Measurements from ENCODE around the gene APOO. TPM values are rescaled to one million over a fixed set of nuclear protein-coding genes. Genes with fewer than 3 reads are reported as not detected.

The APOO gene
- total RNA-seq, 1 donor from 2014 or later: 35.4 TPM

DNA sequence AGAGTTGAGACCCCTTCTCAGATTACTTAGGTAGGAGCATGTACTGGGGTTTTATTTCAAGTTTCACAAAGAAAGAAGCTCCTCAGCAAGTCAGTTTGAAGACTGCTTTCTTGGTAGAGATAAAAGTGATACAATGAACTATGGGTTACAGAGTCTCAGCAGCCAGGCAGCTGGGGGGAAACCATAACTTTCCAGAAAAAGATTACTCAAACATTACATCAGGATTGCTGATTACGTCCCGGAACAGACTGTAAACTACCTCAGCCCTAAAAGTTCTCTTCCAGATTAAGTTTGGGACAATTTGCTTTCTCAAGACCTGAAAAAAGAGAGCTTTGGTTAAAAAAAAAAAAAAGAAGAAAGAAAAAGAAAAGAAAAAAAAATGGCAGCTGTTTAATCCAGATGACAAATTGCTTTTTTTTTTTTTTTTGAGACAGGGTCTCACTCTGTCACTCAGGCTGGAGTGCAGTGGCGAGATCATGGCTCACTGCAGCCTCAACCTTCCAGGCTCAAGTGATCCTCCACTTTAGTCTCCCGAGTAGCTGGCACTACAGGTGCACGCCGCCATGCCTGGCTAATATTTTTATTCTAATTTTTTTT, 108.2 kb downstream of the APOO start:
- Mint-ChIP-seq H3K4me1 (ENCODE audit: unreplicated experiment) (peaks cover 44% of the 10 kb centered on the region), H3K36me3 (ENCODE audit: unreplicated experiment) (no peaks in the 10 kb centered on the region), H3K9me3 (ENCODE audit: unreplicated experiment) (no peaks in the 10 kb centered on the region), H3K27me3 (ENCODE audit: unreplicated experiment) (no peaks in the 10 kb centered on the region), H3K4me3 (ENCODE audit: unreplicated experiment) (no peak overlapping the region), H3K27ac (ENCODE audit: unreplicated experiment) (peak overlapping the region; percentile 31)
- TF ChIP-seq, protein P1, sequence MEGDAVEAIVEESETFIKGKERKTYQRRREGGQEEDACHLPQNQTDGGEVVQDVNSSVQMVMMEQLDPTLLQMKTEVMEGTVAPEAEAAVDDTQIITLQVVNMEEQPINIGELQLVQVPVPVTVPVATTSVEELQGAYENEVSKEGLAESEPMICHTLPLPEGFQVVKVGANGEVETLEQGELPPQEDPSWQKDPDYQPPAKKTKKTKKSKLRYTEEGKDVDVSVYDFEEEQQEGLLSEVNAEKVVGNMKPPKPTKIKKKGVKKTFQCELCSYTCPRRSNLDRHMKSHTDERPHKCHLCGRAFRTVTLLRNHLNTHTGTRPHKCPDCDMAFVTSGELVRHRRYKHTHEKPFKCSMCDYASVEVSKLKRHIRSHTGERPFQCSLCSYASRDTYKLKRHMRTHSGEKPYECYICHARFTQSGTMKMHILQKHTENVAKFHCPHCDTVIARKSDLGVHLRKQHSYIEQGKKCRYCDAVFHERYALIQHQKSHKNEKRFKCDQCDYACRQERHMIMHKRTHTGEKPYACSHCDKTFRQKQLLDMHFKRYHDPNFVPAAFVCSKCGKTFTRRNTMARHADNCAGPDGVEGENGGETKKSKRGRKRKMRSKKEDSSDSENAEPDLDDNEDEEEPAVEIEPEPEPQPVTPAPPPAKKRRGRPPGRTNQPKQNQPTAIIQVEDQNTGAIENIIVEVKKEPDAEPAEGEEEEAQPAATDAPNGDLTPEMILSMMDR (IDR thresholded peaks at IDR 0.05): no peak
- DNase-seq (ENCODE audit: extremely low spot score, unreplicated experiment): no peak

DNA sequence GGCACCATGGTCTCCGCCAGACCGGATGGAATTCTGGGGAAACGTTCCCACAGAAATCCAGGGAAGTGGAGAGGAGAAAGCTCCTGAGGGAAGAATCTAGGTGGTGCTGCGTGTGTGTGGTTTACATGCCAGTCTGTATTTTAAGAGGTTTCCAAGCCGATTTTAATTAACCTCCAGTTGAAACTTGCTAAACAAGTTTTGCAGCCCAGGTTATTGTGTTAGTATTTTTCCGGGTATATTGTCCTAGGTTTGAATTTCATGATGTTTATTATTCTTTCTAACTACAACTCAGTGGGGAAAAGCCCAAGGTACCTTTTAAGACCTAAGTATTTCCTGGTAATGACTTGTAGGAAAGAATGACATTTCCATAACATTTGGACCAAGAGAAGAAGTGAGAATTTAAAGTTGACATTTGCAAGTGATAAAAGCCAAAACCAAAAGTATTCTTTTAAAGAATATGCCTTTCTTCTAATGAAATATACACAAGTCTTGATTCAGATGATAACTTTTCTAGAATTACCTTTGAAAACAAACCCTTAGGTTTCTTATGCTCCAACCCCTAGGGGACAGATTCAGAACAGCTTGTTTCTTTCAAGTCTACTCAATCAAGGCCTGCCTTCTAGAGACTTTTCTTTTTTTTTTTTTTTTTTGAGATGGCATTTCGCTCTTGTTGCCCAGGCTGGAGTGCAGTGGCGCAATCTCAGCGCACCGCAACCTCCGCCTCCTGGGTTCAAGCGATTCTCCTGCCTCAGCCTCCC, 110.2 kb downstream of the APOO start:
- no peaks in the 10 kb centered on the region for H3K27me3 Mint-ChIP-seq (ENCODE audit: unreplicated experiment)
- H3K4me3 Mint-ChIP-seq (ENCODE audit: unreplicated experiment): no peak overlapping the region
- no peaks in the 10 kb centered on the region for H3K36me3 Mint-ChIP-seq (ENCODE audit: unreplicated experiment)
- no peak for DNase-seq (ENCODE audit: extremely low spot score, unreplicated experiment)
- TF ChIP-seq, protein P1 (IDR thresholded peaks at IDR 0.05): no peak
- no peaks in the 10 kb centered on the region for H3K9me3 Mint-ChIP-seq (ENCODE audit: unreplicated experiment)
- H3K27ac Mint-ChIP-seq (ENCODE audit: unreplicated experiment): peak overlapping the region; percentile 14
- peaks cover 33% of the 10 kb centered on the region for H3K4me1 Mint-ChIP-seq (ENCODE audit: unreplicated experiment)

DNA sequence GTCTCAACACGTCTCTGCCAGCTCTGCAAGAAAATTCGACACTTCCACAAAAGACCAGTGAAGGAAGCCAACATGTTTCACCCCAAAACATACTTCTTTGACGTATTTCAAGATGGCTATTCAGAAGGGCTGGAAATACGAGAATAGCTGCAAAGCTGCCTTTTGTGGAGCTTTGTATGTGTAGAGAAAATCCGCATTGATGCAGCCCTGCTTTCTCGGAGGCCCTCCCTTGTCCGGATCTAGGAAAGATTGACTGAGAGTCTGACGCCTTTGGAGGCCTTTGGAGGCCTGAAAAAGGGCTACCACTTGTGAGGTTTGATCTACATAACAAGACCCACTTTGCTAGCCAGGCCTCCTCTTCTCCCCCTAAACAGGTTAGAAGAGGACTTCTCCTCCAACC, 112.5 kb downstream of the APOO start:
- no peaks in the 10 kb centered on the region for H3K36me3 Mint-ChIP-seq (ENCODE audit: unreplicated experiment)
- TF ChIP-seq, protein P1 (IDR thresholded peaks at IDR 0.05): no peak
- no peaks in the 10 kb centered on the region for H3K9me3 Mint-ChIP-seq (ENCODE audit: unreplicated experiment)
- DNase-seq (ENCODE audit: extremely low spot score, unreplicated experiment): no peak
- H3K4me1 Mint-ChIP-seq (ENCODE audit: unreplicated experiment): peaks cover 30% of the 10 kb centered on the region
- H3K27ac Mint-ChIP-seq (ENCODE audit: unreplicated experiment): no peak overlapping the region
- no peaks in the 10 kb centered on the region for H3K27me3 Mint-ChIP-seq (ENCODE audit: unreplicated experiment)
- no peak overlapping the region for H3K4me3 Mint-ChIP-seq (ENCODE audit: unreplicated experiment)

DNA sequence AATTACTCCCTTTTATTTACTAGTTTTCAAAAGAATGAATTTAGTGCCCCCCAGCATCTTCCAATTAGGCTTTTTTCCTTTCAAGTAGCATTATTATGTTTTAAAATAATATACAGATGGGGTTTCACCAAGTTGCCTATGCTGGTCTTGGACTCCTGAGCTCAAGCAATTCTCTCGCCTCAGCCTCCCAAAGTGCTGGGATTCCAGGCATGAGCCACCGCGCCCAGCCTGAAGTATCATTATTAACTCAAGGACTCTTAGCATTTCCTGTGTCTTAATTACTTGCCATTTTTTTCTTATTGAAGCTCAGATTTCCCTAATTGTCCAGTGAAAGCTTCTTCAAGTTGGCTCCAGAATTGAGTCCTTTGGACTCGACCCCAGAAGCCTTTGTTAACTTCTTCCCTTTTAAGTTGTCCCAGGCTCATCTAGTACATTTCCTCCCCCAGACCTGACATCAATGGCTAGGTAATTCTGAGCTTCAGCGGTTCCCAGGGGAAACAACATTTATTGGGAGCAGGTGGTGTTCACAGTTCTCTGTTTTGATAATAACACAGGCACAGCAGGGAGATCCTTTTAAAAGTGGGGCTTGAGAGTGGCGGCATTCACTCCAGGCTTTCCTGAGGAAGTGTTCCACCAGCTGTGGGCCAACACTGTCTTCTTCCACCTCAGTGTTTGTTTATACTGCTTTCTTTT, 114.7 kb downstream of the APOO start:
- Mint-ChIP-seq H3K9me3 (ENCODE audit: unreplicated experiment) (no peaks in the 10 kb centered on the region), H3K27me3 (ENCODE audit: unreplicated experiment) (no peaks in the 10 kb centered on the region), H3K4me1 (ENCODE audit: unreplicated experiment) (peaks cover 23% of the 10 kb centered on the region), H3K27ac (ENCODE audit: unreplicated experiment) (no peak overlapping the region), H3K36me3 (ENCODE audit: unreplicated experiment) (no peaks in the 10 kb centered on the region), H3K4me3 (ENCODE audit: unreplicated experiment) (no peak overlapping the region)
- TF ChIP-seq, protein P1 (IDR thresholded peaks at IDR 0.05): no peak
- no peak for DNase-seq (ENCODE audit: extremely low spot score, unreplicated experiment)

DNA sequence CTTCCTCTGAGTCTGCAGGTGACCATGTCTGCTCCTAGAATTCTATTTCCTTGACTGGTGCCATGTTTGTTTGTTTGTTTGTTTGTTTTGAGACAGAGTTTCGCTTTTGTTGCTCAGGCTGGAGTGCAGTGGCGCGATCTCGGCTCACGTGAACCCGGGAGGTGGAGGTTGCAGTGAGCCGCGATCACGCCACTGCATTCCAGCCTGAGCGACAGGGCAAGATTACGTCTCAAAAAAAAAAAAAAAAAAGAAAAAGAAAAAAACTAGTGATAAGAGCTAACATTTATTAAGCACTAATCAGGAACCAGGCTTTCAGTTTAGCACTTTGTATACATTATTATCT, 117.6 kb downstream of the APOO start:
- H3K27ac Mint-ChIP-seq (ENCODE audit: unreplicated experiment): no peak overlapping the region
- H3K4me3 Mint-ChIP-seq (ENCODE audit: unreplicated experiment): no peak overlapping the region
- H3K4me1 Mint-ChIP-seq (ENCODE audit: unreplicated experiment): peaks cover 18% of the 10 kb centered on the region
- no peak for DNase-seq (ENCODE audit: extremely low spot score, unreplicated experiment)
- H3K27me3 Mint-ChIP-seq (ENCODE audit: unreplicated experiment): no peaks in the 10 kb centered on the region
- H3K36me3 Mint-ChIP-seq (ENCODE audit: unreplicated experiment): peaks cover 14% of the 10 kb centered on the region
- H3K9me3 Mint-ChIP-seq (ENCODE audit: unreplicated experiment): no peaks in the 10 kb centered on the region
- TF ChIP-seq, protein P1 (IDR thresholded peaks at IDR 0.05): no peak
